ENCODE data around the gene KDM4B.

The KDM4B gene

GRCh38 chr19:5093948-5094718 is 125.2 kb downstream of the KDM4B start:
- H4K20me1 ChIP-seq (ENCODE audit: control insufficient read depth, insufficient read depth, low read depth, low read length): no peaks in the 10 kb centered on the region
- peaks cover 9% of the 10 kb centered on the region for H3K36me3 ChIP-seq (ENCODE audit: control insufficient read depth, low read length)
- no peaks in the 10 kb centered on the region for H3F3A ChIP-seq (ENCODE audit: control insufficient read depth, insufficient read depth)
- peaks cover 13% of the 10 kb centered on the region for H3K9me3 ChIP-seq (ENCODE audit: control insufficient read depth, insufficient read depth, low read length)
- H3K27ac ChIP-seq (ENCODE audit: low read depth, low read length): no peak overlapping the region
- TF ChIP-seq EZH2phosphoT487 (IDR thresholded peaks at IDR 0.05; ENCODE audit: borderline replicate concordance, low read length) (no peak), CTCF (IDR thresholded peaks at IDR 0.05; ENCODE audit: low read depth, low read length, poor library complexity, severe bottlenecking) (no peak)
- no peak overlapping the region for H3K4me3 ChIP-seq (ENCODE audit: low read length)
- H3K4me1 ChIP-seq (ENCODE audit: control insufficient read depth, low read length): no peaks in the 10 kb centered on the region
- H3K9me2 ChIP-seq (replicated peaks; ENCODE audit: control insufficient read depth, low read length): no peaks in the 10 kb centered on the region
- H3K4me2 ChIP-seq (ENCODE audit: low read length): no peak overlapping the region
- no peaks in the 10 kb centered on the region for H3K27me3 ChIP-seq (ENCODE audit: control insufficient read depth, low read length)
- H3K79me2 ChIP-seq (ENCODE audit: control insufficient read depth, low read length): no peaks in the 10 kb centered on the region

GRCh38 chr19:5094768-5095567 is 126.1 kb downstream of the KDM4B start:
- H3K9me2 ChIP-seq (replicated peaks; ENCODE audit: control insufficient read depth, low read length): no peaks in the 10 kb centered on the region
- H3K27ac ChIP-seq (ENCODE audit: low read depth, low read length): no peak overlapping the region
- H3K4me1 ChIP-seq (ENCODE audit: control insufficient read depth, low read length): no peaks in the 10 kb centered on the region

GRCh38 chr19:5095568-5095850 is 126.6 kb downstream of the KDM4B start:
- Histone ChIP-seq H3K4me1 (ENCODE audit: control insufficient read depth, low read length) (no peaks in the 10 kb centered on the region), H3K4me2 (ENCODE audit: low read length) (no peak overlapping the region), H3K9me3 (ENCODE audit: control insufficient read depth, insufficient read depth, low read length) (peaks cover 25% of the 10 kb centered on the region), H3K27ac (ENCODE audit: low read depth, low read length) (no peak overlapping the region), H3K4me3 (ENCODE audit: low read length) (no peak overlapping the region), H3K9me2 (replicated peaks; ENCODE audit: control insufficient read depth, low read length) (no peaks in the 10 kb centered on the region), H3K79me2 (ENCODE audit: control insufficient read depth, low read length) (no peaks in the 10 kb centered on the region), H3K27me3 (ENCODE audit: control insufficient read depth, low read length) (no peaks in the 10 kb centered on the region), H3F3A (ENCODE audit: control insufficient read depth, insufficient read depth) (no peaks in the 10 kb centered on the region), H3K36me3 (ENCODE audit: control insufficient read depth, low read length) (peaks cover 14% of the 10 kb centered on the region), H4K20me1 (ENCODE audit: control insufficient read depth, insufficient read depth, low read depth, low read length) (no peaks in the 10 kb centered on the region)
- no peak for TF ChIP-seq CTCF (IDR thresholded peaks at IDR 0.05; ENCODE audit: low read depth, low read length, poor library complexity, severe bottlenecking)
- TF ChIP-seq EZH2phosphoT487 (IDR thresholded peaks at IDR 0.05; ENCODE audit: borderline replicate concordance, low read length): no peak

More at GRCh38 chr19:5094768-5095567, 126.1 kb downstream of the KDM4B start:
- TF ChIP-seq CTCF (IDR thresholded peaks at IDR 0.05; ENCODE audit: low read depth, low read length, poor library complexity, severe bottlenecking) (no peak), EZH2phosphoT487 (IDR thresholded peaks at IDR 0.05; ENCODE audit: borderline replicate concordance, low read length) (no peak)
- no peak overlapping the region for H3K4me3 ChIP-seq (ENCODE audit: low read length)
- no peaks in the 10 kb centered on the region for H3K79me2 ChIP-seq (ENCODE audit: control insufficient read depth, low read length)
- peaks cover 22% of the 10 kb centered on the region for H3K9me3 ChIP-seq (ENCODE audit: control insufficient read depth, insufficient read depth, low read length)
- no peaks in the 10 kb centered on the region for H4K20me1 ChIP-seq (ENCODE audit: control insufficient read depth, insufficient read depth, low read depth, low read length)
- H3K27me3 ChIP-seq (ENCODE audit: control insufficient read depth, low read length): no peaks in the 10 kb centered on the region
- H3K36me3 ChIP-seq (ENCODE audit: control insufficient read depth, low read length): peaks cover 14% of the 10 kb centered on the region
- H3K4me2 ChIP-seq (ENCODE audit: low read length): no peak overlapping the region
- H3F3A ChIP-seq (ENCODE audit: control insufficient read depth, insufficient read depth): no peaks in the 10 kb centered on the region
